ENCODE data around the gene LPP. TPM values are rescaled to one million over a fixed set of nuclear protein-coding genes. Genes with fewer than 3 reads are reported as not detected.

Gene LPP
- total RNA-seq, 2 experiments from 2014 or later: 51.3 to 58.9 TPM

- DNase-seq: no peak
- no peak overlapping the region for H3K4me3 Mint-ChIP-seq
Observed at GRCh38 chr3:188508454-188508853, 354.5 kb downstream of the LPP start.

GRCh38 chr3:188509316-188509715, 355.4 kb downstream of the LPP start:
- Mint-ChIP-seq H3K4me1 (ENCODE audit: low read depth) (peaks cover 15% of the 10 kb centered on the region), H3K4me3 (no peak overlapping the region), H3K36me3 (ENCODE audit: low read depth) (peaks cover 19% of the 10 kb centered on the region), H3K27ac (no peak overlapping the region), H3K9me3 (ENCODE audit: insufficient read depth) (peaks cover 9% of the 10 kb centered on the region), H3K27me3 (ENCODE audit: low read depth) (no peaks in the 10 kb centered on the region)
- ChIA-PET CTCF (no interaction called here), POLR2A (no interaction called here)
- ATAC-seq: no peak
- no peak for DNase-seq

More at GRCh38 chr3:188508454-188508853, 354.5 kb downstream of the LPP start:
- no peak for ATAC-seq
- no peaks in the 10 kb centered on the region for H3K27me3 Mint-ChIP-seq (ENCODE audit: low read depth)
- ChIA-PET POLR2A (no interaction called here), CTCF (no interaction called here)
- H3K27ac Mint-ChIP-seq: no peak overlapping the region
- H3K4me1 Mint-ChIP-seq (ENCODE audit: low read depth): peaks cover 15% of the 10 kb centered on the region
- peaks cover 17% of the 10 kb centered on the region for H3K9me3 Mint-ChIP-seq (ENCODE audit: insufficient read depth)
- peaks cover 28% of the 10 kb centered on the region for H3K36me3 Mint-ChIP-seq (ENCODE audit: low read depth)

GRCh38 chr3:188510366-188510765, 356.4 kb downstream of the LPP start:
- Mint-ChIP-seq H3K27ac (no peak overlapping the region), H3K9me3 (ENCODE audit: insufficient read depth) (peaks cover under 1% of the 10 kb centered on the region), H3K27me3 (ENCODE audit: low read depth) (no peaks in the 10 kb centered on the region), H3K4me3 (no peak overlapping the region), H3K4me1 (ENCODE audit: low read depth) (peaks cover 15% of the 10 kb centered on the region), H3K36me3 (ENCODE audit: low read depth) (peaks cover 15% of the 10 kb centered on the region)
- POLR2A ChIA-PET: no interaction called here
- DNase-seq: no peak
- CTCF ChIA-PET: interaction anchor here (0.7 kb wide), 1 partner anchor 772 kb away, joined by 3 read pairs; no protein-coding TSS in a partner anchor
- ATAC-seq: no peak

GRCh38 chr3:188513662-188514328, 359.8 kb downstream of the LPP start:
- CTCF ChIA-PET: no interaction called here
- DNase-seq (no peak), ATAC-seq (no peak)
- H3K9me3 Mint-ChIP-seq (ENCODE audit: insufficient read depth): no peaks in the 10 kb centered on the region
- peaks cover 1% of the 10 kb centered on the region for H3K4me1 Mint-ChIP-seq (ENCODE audit: low read depth)
- H3K27me3 Mint-ChIP-seq (ENCODE audit: low read depth): no peaks in the 10 kb centered on the region
- H3K4me3 Mint-ChIP-seq: no peak overlapping the region
- peaks cover 7% of the 10 kb centered on the region for H3K36me3 Mint-ChIP-seq (ENCODE audit: low read depth)
- no peak overlapping the region for H3K27ac Mint-ChIP-seq
- POLR2A ChIA-PET: no interaction called here

GRCh38 chr3:188516515-188516914, 362.6 kb downstream of the LPP start:
- H3K4me3 Mint-ChIP-seq: no peak overlapping the region

GRCh38 chr3:188518416-188518815, 364.5 kb downstream of the LPP start:
- Mint-ChIP-seq H3K4me1 (ENCODE audit: low read depth) (no peaks in the 10 kb centered on the region), H3K36me3 (ENCODE audit: low read depth) (no peaks in the 10 kb centered on the region), H3K27ac (no peak overlapping the region), H3K27me3 (ENCODE audit: low read depth) (no peaks in the 10 kb centered on the region), H3K9me3 (ENCODE audit: insufficient read depth) (no peaks in the 10 kb centered on the region), H3K4me3 (no peak overlapping the region)
- no peak for DNase-seq
- no peak for ATAC-seq
- ChIA-PET POLR2A (no interaction called here), CTCF (no interaction called here)

More at GRCh38 chr3:188516515-188516914, 362.6 kb downstream of the LPP start:
- H3K9me3 Mint-ChIP-seq (ENCODE audit: insufficient read depth): no peaks in the 10 kb centered on the region
- peaks cover 2% of the 10 kb centered on the region for H3K36me3 Mint-ChIP-seq (ENCODE audit: low read depth)
- H3K27ac Mint-ChIP-seq: no peak overlapping the region
- peaks cover 1% of the 10 kb centered on the region for H3K4me1 Mint-ChIP-seq (ENCODE audit: low read depth)
- DNase-seq (no peak), ATAC-seq (no peak)
- POLR2A ChIA-PET: no interaction called here
- no peaks in the 10 kb centered on the region for H3K27me3 Mint-ChIP-seq (ENCODE audit: low read depth)
- CTCF ChIA-PET: no interaction called here

GRCh38 chr3:188518835-188519452, 365.0 kb downstream of the LPP start:
- ChIA-PET CTCF (interaction anchor here (0.9 kb wide), 1 partner anchor 779 kb away, joined by 3 read pairs; no protein-coding TSS in a partner anchor), POLR2A (no interaction called here)
- DNase-seq (no peak), ATAC-seq (no peak)
- Mint-ChIP-seq H3K27ac (no peak overlapping the region), H3K36me3 (ENCODE audit: low read depth) (no peaks in the 10 kb centered on the region), H3K4me1 (ENCODE audit: low read depth) (no peaks in the 10 kb centered on the region), H3K27me3 (ENCODE audit: low read depth) (no peaks in the 10 kb centered on the region), H3K9me3 (ENCODE audit: insufficient read depth) (no peaks in the 10 kb centered on the region), H3K4me3 (no peak overlapping the region)

GRCh38 chr3:188520466-188520865, 366.5 kb downstream of the LPP start:
- peaks cover 6% of the 10 kb centered on the region for H3K36me3 Mint-ChIP-seq (ENCODE audit: low read depth)
- H3K27me3 Mint-ChIP-seq (ENCODE audit: low read depth): no peaks in the 10 kb centered on the region
- no peaks in the 10 kb centered on the region for H3K4me1 Mint-ChIP-seq (ENCODE audit: low read depth)
- ATAC-seq (no peak), DNase-seq (no peak)
- CTCF ChIA-PET: no interaction called here
- H3K4me3 Mint-ChIP-seq: no peak overlapping the region
- no peaks in the 10 kb centered on the region for H3K9me3 Mint-ChIP-seq (ENCODE audit: insufficient read depth)
- POLR2A ChIA-PET: no interaction called here
- no peak overlapping the region for H3K27ac Mint-ChIP-seq

- ChIA-PET CTCF (no interaction called here), POLR2A (no interaction called here)
- ATAC-seq (no peak), DNase-seq (no peak)
- Mint-ChIP-seq H3K9me3 (ENCODE audit: insufficient read depth) (no peaks in the 10 kb centered on the region), H3K27me3 (ENCODE audit: low read depth) (no peaks in the 10 kb centered on the region), H3K27ac (no peak overlapping the region), H3K4me3 (no peak overlapping the region), H3K36me3 (ENCODE audit: low read depth) (peaks cover 13% of the 10 kb centered on the region), H3K4me1 (ENCODE audit: low read depth) (no peaks in the 10 kb centered on the region)
Observed at GRCh38 chr3:188522115-188522514, 368.2 kb downstream of the LPP start.

GRCh38 chr3:188523291-188523690, 369.3 kb downstream of the LPP start:
- H3K27me3 Mint-ChIP-seq (ENCODE audit: low read depth): no peaks in the 10 kb centered on the region

GRCh38 chr3:188524052-188524451, 370.1 kb downstream of the LPP start:
- POLR2A ChIA-PET: no interaction called here
- H3K9me3 Mint-ChIP-seq (ENCODE audit: insufficient read depth): no peaks in the 10 kb centered on the region
- CTCF ChIA-PET: no interaction called here
- H3K36me3 Mint-ChIP-seq (ENCODE audit: low read depth): peaks cover 13% of the 10 kb centered on the region
- H3K4me1 Mint-ChIP-seq (ENCODE audit: low read depth): no peaks in the 10 kb centered on the region
- no peak overlapping the region for H3K4me3 Mint-ChIP-seq
- no peaks in the 10 kb centered on the region for H3K27me3 Mint-ChIP-seq (ENCODE audit: low read depth)
- DNase-seq: no peak
- H3K27ac Mint-ChIP-seq: no peak overlapping the region
- ATAC-seq: no peak

More at GRCh38 chr3:188523291-188523690, 369.3 kb downstream of the LPP start:
- ATAC-seq (no peak), DNase-seq (no peak)
- peaks cover 13% of the 10 kb centered on the region for H3K36me3 Mint-ChIP-seq (ENCODE audit: low read depth)
- POLR2A ChIA-PET: no interaction called here
- H3K4me1 Mint-ChIP-seq (ENCODE audit: low read depth): no peaks in the 10 kb centered on the region
- no peak overlapping the region for H3K27ac Mint-ChIP-seq
- H3K9me3 Mint-ChIP-seq (ENCODE audit: insufficient read depth): no peaks in the 10 kb centered on the region
- H3K4me3 Mint-ChIP-seq: no peak overlapping the region
- CTCF ChIA-PET: no interaction called here

- H3K4me3 Mint-ChIP-seq: no peak overlapping the region
- ChIA-PET CTCF (interaction anchor here (0.6 kb wide), 1 partner anchor 149 kb away, joined by 3 read pairs; no protein-coding TSS in a partner anchor), POLR2A (no interaction called here)
- H3K4me1 Mint-ChIP-seq (ENCODE audit: low read depth): no peaks in the 10 kb centered on the region
- H3K27me3 Mint-ChIP-seq (ENCODE audit: low read depth): no peaks in the 10 kb centered on the region
- no peaks in the 10 kb centered on the region for H3K9me3 Mint-ChIP-seq (ENCODE audit: insufficient read depth)
- ATAC-seq (no peak), DNase-seq (no peak)
- H3K36me3 Mint-ChIP-seq (ENCODE audit: low read depth): peaks cover 13% of the 10 kb centered on the region
- no peak overlapping the region for H3K27ac Mint-ChIP-seq
Observed at GRCh38 chr3:188526057-188526456, 372.1 kb downstream of the LPP start.
